A549 (cell line): ENCODE results near the gene CACNA1E. TPM values are rescaled to one million over a fixed set of nuclear protein-coding genes. Genes with fewer than 3 reads are reported as not detected.

Experiments used
- ATAC-seq, 2 experiments: fragments of 200-7000 bp in 1 of 2; fragments of >200 bp in 1 of 2; cut with Nextera tagmentation in 1 of 2; cut with Tn5 transposase in 1 of 2; 3 replicates each; pipeline versions ENCODE4 v1.8.0 to v1.9.1; 2018 to 2020; ENCODE audit warnings: mild to moderate bottlenecking in 1 of 2, moderate library complexity in 1 of 2
- CTCF ChIA-PET: fragments of 300-600 bp; sonication (Branson Sonifier 250); formaldehyde crosslinking; extraction: SDS; loops from one replicate; lab custom pipeline; 2021; ENCODE audit warnings: antibody characterized with exemption, inconsistent platforms; lab: Yijun Ruan, JAX
- POLR2A ChIA-PET: fragments of 350-600 bp; formaldehyde crosslinking; extraction: SDS; loops from one replicate; lab custom pipeline; 2021; ENCODE audit warnings: antibody characterized with exemption, inconsistent platforms; lab: Yijun Ruan, JAX
- DNase-seq, 2 experiments: peaks; one replicate each; pipeline versions ENCODE4 v3.0.0 to v3.0.0-alpha.2; 2011 to 2016; ENCODE audit warnings: low read depth in 1 of 2, low spot score in 1 of 2
- FAIRE-seq: peaks from 2 replicates; lab custom pipeline; 2011; peaks lifted over from hg19 to GRCh38; lab: Jason Lieb, UNC
- H3K27ac ChIP-seq, 2 experiments: fragments of >200 bp; sonication (Bioruptor Twin); formaldehyde crosslinking; 3 replicates each; pipeline ENCODE4 v1.5.1; 2016 to 2017
- H3K4me1 ChIP-seq: fragments of >200 bp; sonication (Bioruptor Twin); formaldehyde crosslinking; 3 replicates; pipeline ENCODE4 v1.6.1; 2016
- H3K4me2 ChIP-seq: fragments of >200 bp; sonication (Bioruptor Twin); formaldehyde crosslinking; 3 replicates; pipeline ENCODE4 v1.6.1; 2016
- H3K4me3 ChIP-seq: fragments of >200 bp; sonication (Bioruptor Twin); formaldehyde crosslinking; 3 replicates; pipeline ENCODE4 v1.5.1; 2016
- H3K9me3 ChIP-seq: fragments of >200 bp; sonication (Bioruptor Twin); formaldehyde crosslinking; 3 replicates; pipeline ENCODE4 v1.6.1; 2016
- CBX8 ChIP-seq: fragments of 200-600 bp; sonication (generic); IDR thresholded peaks from 2 replicates; pipeline ENCODE4 v1.6.1; 2016
- CHD4 ChIP-seq: fragments of 200-600 bp; sonication (generic); IDR thresholded peaks from 2 replicates; pipeline ENCODE4 v1.6.1; 2016; ENCODE audit warnings: antibody characterized with exemption, mild to moderate bottlenecking, borderline replicate concordance
- EP300 ChIP-seq, 2 experiments: fragments of >200 bp; sonication (Bioruptor Twin); formaldehyde crosslinking; IDR thresholded peaks; 2 replicates in 1 of 2; 3 replicates in 1 of 2; pipeline ENCODE4 v1.6.1; 2016 to 2017
- ESRRA ChIP-seq: fragments of 150-350 bp; IDR thresholded peaks from 2 replicates; pipeline ENCODE4 v1.6.1; 2014; ENCODE audit warnings: mild to moderate bottlenecking, low read length, borderline replicate concordance
- FOXS1 ChIP-seq: fragments of 250-450 bp; sonication (Bioruptor Pico); IDR thresholded peaks from 2 replicates; pipeline ENCODE4 v1.5.0; 2020; ENCODE audit warnings: mild to moderate bottlenecking, moderate library complexity
- HDAC2 ChIP-seq: fragments of 200-600 bp; sonication (generic); IDR thresholded peaks from 2 replicates; pipeline ENCODE4 v1.6.1; 2016
- HEYL ChIP-seq: fragments of 250-450 bp; sonication (Bioruptor Pico); IDR thresholded peaks from 2 replicates; pipeline ENCODE4 v1.8.0; 2021; ENCODE audit warnings: mild to moderate bottlenecking, moderate library complexity
- HOXB5 ChIP-seq: fragments of 250-450 bp; sonication (Bioruptor Pico); IDR thresholded peaks from 2 replicates; pipeline ENCODE4 v1.5.0; 2020; ENCODE audit warnings: mild to moderate bottlenecking, moderate library complexity
- KDM1A ChIP-seq: fragments of 200-600 bp; sonication (generic); IDR thresholded peaks from 2 replicates; pipeline ENCODE4 v1.6.1; 2016; ENCODE audit warnings: low read depth, mild to moderate bottlenecking
- MAFK ChIP-seq: fragments of 450-650 bp; IDR thresholded peaks from 2 replicates; pipeline ENCODE4 v1.6.1; 2014; ENCODE audit not compliant: partially characterized antibody
- NPAS2 ChIP-seq: fragments of 250-450 bp; sonication (Bioruptor Pico); IDR thresholded peaks from 2 replicates; pipeline ENCODE4 v1.8.0; 2022; ENCODE audit warnings: mild to moderate bottlenecking, moderate library complexity, borderline replicate concordance
- POLR2AphosphoS2 ChIP-seq: conservative IDR thresholded peaks from 2 replicates; pipeline ENCODE4 v1.6.1; 2012; ENCODE audit warnings: low read length, improper control_type of control experiment, inconsistent platforms
- RAD21 ChIP-seq, 2 experiments: fragments of >200 bp in 1 of 2; sonication (Bioruptor Twin) in 1 of 2; formaldehyde crosslinking in 1 of 2; IDR thresholded peaks in 1 of 2; conservative IDR thresholded peaks in 1 of 2; 2 replicates in 1 of 2; 3 replicates in 1 of 2; pipeline ENCODE4 v1.6.1; 2012 to 2018; ENCODE audit warnings: inconsistent platforms in 1 of 2
- RARB ChIP-seq: fragments of 250-450 bp; sonication (Bioruptor Pico); IDR thresholded peaks from 2 replicates; pipeline ENCODE4 v1.8.0; 2021; ENCODE audit warnings: mild to moderate bottlenecking, moderate library complexity
- TFCP2L1 ChIP-seq: fragments of 250-450 bp; sonication (Bioruptor Pico); IDR thresholded peaks from 2 replicates; pipeline ENCODE4 v1.5.0; 2021; ENCODE audit warnings: mild to moderate bottlenecking
- ZSCAN20 ChIP-seq: fragments of 250-450 bp; sonication (Bioruptor Pico); IDR thresholded peaks from 2 replicates; pipeline ENCODE4 v1.8.0; 2022; ENCODE audit warnings: mild to moderate bottlenecking, moderate library complexity
- WGBS: methylation state at CpG from one replicate; pipeline ENCODE4 v1.1.6; 2017; ENCODE audit errors: missing lambda C conversion rate; 5-methylcytosine and 5-hydroxymethylcytosine counted together
- polyA plus RNA-seq, 4 experiments: library from polyadenylated mRNA; depleted of rRNA in 3 of 4; stranded (reverse); fragments of >200 nt; fragmentation: RNase III in 1 of 4; extraction: RNeasy Plus Mini Kit Qiagen cat#74134 plus additional on column Dnase treatment in 1 of 4; gene quantifications; 2 replicates in 3 of 4; 3 replicates in 1 of 4; pipeline ENCODE4 v1.2.3, GENCODE V29; 2011 to 2017
- TF ChIP-seq, protein P1 (sequence below): fragments of >200 bp; sonication (Bioruptor Twin); formaldehyde crosslinking; IDR thresholded peaks from 3 replicates; pipeline ENCODE4 v1.6.1; 2016
- TF ChIP-seq, protein P2 (sequence below): IDR thresholded peaks from 2 replicates; pipeline ENCODE4 v1.6.1; 2012
- TF ChIP-seq, protein P3 (sequence below): fragments of 450-650 bp; IDR thresholded peaks from 2 replicates; pipeline ENCODE4 v1.6.1; 2014; ENCODE audit warnings: antibody characterized with exemption
- TF ChIP-seq, protein P4 (sequence below): fragments of >200 bp; sonication (Bioruptor Twin); formaldehyde crosslinking; IDR thresholded peaks from 2 replicates; pipeline ENCODE4 v1.6.1; 2016
- TF ChIP-seq, protein P5 (sequence below): IDR thresholded peaks from 2 replicates; pipeline ENCODE4 v1.6.1; 2012
- TF ChIP-seq, protein P6 (sequence below): fragments of 250-450 bp; sonication (Bioruptor Pico); IDR thresholded peaks from 2 replicates; pipeline ENCODE4 v1.5.0; 2020; ENCODE audit warnings: low read depth, mild to moderate bottlenecking, moderate library complexity

Gene CACNA1E
- polyA plus RNA-seq, 2 of the 4 experiments (the other 2 are of a cell fraction) = 0.01 TPM; not detected in 1

DNA sequence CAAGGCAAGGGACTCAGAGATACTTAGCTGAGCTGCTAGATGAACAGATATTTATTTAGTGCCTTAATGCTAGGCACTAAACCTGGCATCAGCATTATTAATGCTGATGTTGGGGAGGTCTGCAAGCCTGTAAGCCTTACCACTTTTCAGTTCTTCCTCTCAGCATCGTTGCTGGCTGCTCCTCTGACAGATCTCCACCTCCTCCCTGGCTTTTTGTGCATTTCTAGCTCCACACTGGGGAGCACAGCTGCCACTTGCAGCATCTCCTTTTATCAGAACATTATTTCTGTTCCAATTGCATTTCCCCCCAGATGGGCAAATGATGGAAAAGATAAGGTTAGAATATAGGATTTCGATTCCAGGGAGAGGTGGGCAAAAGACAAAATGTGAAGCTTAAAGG is 34.8 kb downstream of the CACNA1E start (continued):
- TF ChIP-seq, protein P1, sequence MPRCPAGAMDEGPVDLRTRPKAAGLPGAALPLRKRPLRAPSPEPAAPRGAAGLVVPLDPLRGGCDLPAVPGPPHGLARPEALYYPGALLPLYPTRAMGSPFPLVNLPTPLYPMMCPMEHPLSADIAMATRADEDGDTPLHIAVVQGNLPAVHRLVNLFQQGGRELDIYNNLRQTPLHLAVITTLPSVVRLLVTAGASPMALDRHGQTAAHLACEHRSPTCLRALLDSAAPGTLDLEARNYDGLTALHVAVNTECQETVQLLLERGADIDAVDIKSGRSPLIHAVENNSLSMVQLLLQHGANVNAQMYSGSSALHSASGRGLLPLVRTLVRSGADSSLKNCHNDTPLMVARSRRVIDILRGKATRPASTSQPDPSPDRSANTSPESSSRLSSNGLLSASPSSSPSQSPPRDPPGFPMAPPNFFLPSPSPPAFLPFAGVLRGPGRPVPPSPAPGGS = no peak
- TF ChIP-seq HDAC2 = no peak
- TF ChIP-seq POLR2AphosphoS2 = no peak
- TF ChIP-seq, protein P2, sequence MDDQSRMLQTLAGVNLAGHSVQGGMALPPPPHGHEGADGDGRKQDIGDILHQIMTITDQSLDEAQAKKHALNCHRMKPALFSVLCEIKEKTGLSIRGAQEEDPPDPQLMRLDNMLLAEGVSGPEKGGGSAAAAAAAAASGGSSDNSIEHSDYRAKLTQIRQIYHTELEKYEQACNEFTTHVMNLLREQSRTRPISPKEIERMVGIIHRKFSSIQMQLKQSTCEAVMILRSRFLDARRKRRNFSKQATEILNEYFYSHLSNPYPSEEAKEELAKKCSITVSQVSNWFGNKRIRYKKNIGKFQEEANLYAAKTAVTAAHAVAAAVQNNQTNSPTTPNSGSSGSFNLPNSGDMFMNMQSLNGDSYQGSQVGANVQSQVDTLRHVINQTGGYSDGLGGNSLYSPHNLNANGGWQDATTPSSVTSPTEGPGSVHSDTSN = no peak
- TF ChIP-seq FOXS1 (CRISPR knock-in tag) = no peak

DNA sequence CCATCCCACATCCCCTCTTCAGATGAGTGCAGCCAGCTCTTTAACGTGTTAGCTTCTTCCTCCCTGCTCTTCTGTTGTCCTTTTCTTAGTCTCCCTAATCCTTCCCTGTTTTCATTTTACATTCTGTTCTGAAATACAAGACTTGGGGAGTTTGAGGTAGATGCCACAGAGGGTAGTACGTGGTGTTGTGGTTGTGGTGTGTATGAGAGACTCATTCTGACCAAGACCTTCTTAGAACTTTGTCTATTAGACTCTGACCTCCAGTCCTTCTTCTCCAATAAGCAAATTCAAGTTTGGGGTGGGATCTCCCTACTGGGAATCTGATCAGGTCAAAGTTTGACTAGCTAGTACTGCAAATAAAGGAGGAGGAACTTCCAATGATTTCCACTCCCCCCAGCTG is 39.5 kb downstream of the CACNA1E start:
- Histone ChIP-seq H3K4me3 (no peak overlapping the region), H3K9me3 (no peaks in the 10 kb centered on the region), H3K4me1 (no peaks in the 10 kb centered on the region), H3K4me2 (no peak overlapping the region), H3K27ac (no peak overlapping the region)
- DNase-seq (no peak), ATAC-seq (no peak), FAIRE-seq (no peak)
- ChIA-PET CTCF (no interaction called here), POLR2A (no interaction called here)
- WGBS = 2% methylated on average over 2 of the region's 2 CpGs
- TF ChIP-seq HEYL (CRISPR knock-in tag) (no peak), NPAS2 (no peak), ZSCAN20 (CRISPR knock-in tag) (no peak), MAFK (no peak), EP300 (IDR thresholded peaks at IDR 0.05) (no peak), CHD4 (no peak), HOXB5 (CRISPR knock-in tag) (no peak), RAD21 (conservative IDR thresholded peaks at IDR 0.05 in 1 of 2, IDR thresholded peaks at IDR 0.05 in 1 of 2) (no peak), KDM1A (no peak), CBX8 (no peak), TFCP2L1 (CRISPR knock-in tag) (no peak), ESRRA (no peak), RARB (CRISPR knock-in tag) (no peak)
- TF ChIP-seq, protein P3, sequence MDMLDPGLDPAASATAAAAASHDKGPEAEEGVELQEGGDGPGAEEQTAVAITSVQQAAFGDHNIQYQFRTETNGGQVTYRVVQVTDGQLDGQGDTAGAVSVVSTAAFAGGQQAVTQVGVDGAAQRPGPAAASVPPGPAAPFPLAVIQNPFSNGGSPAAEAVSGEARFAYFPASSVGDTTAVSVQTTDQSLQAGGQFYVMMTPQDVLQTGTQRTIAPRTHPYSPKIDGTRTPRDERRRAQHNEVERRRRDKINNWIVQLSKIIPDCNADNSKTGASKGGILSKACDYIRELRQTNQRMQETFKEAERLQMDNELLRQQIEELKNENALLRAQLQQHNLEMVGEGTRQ = no peak
- TF ChIP-seq, protein P4, sequence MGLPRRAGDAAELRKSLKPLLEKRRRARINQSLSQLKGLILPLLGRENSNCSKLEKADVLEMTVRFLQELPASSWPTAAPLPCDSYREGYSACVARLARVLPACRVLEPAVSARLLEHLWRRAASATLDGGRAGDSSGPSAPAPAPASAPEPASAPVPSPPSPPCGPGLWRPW = no peak
- TF ChIP-seq, protein P5, sequence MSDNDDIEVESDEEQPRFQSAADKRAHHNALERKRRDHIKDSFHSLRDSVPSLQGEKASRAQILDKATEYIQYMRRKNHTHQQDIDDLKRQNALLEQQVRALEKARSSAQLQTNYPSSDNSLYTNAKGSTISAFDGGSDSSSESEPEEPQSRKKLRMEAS = no peak
- TF ChIP-seq, protein P1 = no peak
- TF ChIP-seq, protein P6, sequence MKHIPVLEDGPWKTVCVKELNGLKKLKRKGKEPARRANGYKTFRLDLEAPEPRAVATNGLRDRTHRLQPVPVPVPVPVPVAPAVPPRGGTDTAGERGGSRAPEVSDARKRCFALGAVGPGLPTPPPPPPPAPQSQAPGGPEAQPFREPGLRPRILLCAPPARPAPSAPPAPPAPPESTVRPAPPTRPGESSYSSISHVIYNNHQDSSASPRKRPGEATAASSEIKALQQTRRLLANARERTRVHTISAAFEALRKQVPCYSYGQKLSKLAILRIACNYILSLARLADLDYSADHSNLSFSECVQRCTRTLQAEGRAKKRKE = no peak
